NB4 (cell line): ENCODE data around the gene CDC34.

ENCODE experiments used
- MYC ChIP-seq: IDR thresholded peaks from 2 replicates; pipeline ENCODE4 v1.6.1; 2011; ENCODE audit warnings: low read depth, low read length
- POLR2A ChIP-seq: IDR thresholded peaks from 2 replicates; pipeline ENCODE4 v1.6.1; 2011; ENCODE audit warnings: mild to moderate bottlenecking; ENCODE audit not compliant: insufficient read length; ENCODE audit errors: extremely low read depth
- TF ChIP-seq, protein P1 (sequence below): IDR thresholded peaks from one replicate; pipeline ENCODE4 v1.5.1; 2012; ENCODE audit warnings: low read depth, low read length
- TF ChIP-seq, protein P2 (sequence below): IDR thresholded peaks from 2 replicates; pipeline ENCODE4 v1.6.1; 2011; ENCODE audit warnings: low read depth, low read length

DNA sequence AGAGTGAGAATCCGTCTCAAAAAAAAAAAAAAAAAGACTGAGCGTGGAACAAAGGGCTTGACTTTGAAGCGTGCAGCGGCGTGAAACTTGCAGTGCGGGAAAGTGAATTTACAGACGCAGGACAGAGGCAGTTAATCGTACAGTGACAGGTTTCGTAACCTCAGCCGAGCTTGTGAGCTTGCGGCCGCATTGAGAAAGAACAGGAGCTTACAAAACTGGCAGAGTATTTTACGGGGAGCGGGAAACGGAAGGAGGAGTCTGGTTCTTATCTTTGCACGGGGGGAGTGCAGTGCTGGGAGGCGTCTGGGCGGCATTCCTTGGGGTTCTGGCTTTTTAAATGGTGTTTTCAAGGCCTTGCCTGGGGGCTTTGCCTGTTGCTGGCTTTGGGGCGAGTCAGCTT, 34.8 kb downstream of the CDC34 start:
- TF ChIP-seq, protein P1, sequence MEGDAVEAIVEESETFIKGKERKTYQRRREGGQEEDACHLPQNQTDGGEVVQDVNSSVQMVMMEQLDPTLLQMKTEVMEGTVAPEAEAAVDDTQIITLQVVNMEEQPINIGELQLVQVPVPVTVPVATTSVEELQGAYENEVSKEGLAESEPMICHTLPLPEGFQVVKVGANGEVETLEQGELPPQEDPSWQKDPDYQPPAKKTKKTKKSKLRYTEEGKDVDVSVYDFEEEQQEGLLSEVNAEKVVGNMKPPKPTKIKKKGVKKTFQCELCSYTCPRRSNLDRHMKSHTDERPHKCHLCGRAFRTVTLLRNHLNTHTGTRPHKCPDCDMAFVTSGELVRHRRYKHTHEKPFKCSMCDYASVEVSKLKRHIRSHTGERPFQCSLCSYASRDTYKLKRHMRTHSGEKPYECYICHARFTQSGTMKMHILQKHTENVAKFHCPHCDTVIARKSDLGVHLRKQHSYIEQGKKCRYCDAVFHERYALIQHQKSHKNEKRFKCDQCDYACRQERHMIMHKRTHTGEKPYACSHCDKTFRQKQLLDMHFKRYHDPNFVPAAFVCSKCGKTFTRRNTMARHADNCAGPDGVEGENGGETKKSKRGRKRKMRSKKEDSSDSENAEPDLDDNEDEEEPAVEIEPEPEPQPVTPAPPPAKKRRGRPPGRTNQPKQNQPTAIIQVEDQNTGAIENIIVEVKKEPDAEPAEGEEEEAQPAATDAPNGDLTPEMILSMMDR, result no peak
- TF ChIP-seq POLR2A, result peak; percentile 17
- TF ChIP-seq MYC, result peak; percentile 54; the same call in 1 of the 2 replicates
- TF ChIP-seq, protein P2, sequence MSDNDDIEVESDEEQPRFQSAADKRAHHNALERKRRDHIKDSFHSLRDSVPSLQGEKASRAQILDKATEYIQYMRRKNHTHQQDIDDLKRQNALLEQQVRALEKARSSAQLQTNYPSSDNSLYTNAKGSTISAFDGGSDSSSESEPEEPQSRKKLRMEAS, result peak; percentile 55; the same call in 1 of the 2 replicates
